OCI-M1 (cell line): Measurements from ENCODE around the gene UBXN2A.
"Not testable (repeated sequence)": the region's sequence is repeated elsewhere in the genome, so short reads cannot be mapped to it uniquely, and the experiment has no call there.

Experiments used
- DNase-seq: peaks from one replicate; lab custom pipeline; 2025; lab: John Stamatoyannopoulos, UW

The UBXN2A gene

DNA sequence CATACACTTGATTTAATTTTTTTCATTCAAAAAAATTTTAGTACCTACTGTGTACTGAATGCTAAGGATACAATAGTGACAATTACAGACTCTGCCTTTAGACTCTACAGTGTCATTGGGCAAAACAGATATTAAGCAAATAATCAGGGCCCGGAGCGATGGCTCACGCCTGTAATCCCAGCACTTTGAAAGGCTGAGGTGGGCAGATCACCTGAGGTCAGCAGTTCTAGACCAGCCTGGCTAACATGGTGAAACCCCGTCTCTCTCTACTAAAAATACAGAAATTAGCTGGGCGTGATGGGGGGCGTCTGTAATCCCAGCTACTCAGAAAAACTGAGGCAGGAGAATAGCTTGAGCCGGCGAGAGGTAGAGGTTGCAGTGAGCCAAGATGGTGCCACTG is 1.4 kb downstream of the UBXN2A start:
- DNase-seq = no peak

DNA sequence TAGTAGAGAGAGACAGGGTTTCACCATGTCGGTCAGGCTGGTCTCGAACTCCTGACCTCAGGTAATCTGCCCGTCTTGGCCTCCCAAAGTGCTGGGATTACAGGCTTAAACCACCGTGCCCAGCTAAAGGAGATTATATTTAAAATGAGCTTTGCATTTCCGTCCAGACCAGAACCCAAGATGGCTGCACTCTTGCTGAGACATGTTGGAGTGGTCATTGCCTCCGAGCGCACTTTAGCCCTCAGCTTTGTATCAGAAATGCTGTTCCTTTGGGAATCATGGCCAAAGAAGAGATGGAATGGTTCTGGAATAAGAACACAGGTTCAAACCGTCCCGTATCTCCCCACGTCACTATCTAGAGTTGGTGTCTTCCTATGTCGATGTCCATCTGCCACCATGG is 3.4 kb downstream of the UBXN2A start:
- no peak for DNase-seq

DNA sequence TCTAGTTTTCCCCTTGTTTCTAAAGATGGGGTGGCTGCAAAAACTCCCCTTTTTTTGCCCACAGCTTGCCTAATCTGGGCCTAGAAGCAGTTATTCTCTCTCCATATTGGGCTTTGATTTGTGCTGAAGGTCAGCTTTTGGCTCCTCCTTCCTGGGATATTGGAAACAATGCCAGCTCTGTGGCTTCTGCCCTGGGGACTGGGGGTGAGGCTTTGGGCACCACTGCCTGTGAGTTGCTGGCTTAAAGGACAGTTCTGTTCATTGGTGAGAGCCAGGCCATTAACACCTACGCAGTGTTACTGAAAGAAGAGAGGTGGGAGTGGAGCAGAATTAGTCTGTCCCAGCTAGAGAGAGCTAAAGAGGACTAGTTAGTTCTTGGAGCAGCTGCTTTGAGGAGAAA is 4.3 kb downstream of the UBXN2A start:
- DNase-seq = no peak

DNA sequence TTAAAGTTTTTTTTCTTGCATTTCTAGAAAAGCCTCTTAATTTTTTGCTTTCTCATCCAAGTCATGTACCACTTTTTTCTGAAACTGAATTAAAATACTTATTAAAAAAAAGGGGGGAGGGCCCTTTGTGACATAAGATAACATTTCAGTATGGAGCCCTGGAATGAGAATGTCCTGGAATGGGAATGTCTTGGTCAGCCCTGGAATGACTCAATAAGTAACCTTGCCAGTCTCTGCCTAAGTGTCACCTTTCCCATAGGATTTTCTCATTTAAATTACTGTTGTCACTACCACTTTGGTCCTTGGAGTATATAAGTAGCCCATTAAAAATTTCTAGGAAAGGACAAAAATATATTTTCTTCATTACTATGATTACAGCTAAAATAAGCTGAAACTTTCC is 4.7 kb downstream of the UBXN2A start:
- DNase-seq = no peak

DNA sequence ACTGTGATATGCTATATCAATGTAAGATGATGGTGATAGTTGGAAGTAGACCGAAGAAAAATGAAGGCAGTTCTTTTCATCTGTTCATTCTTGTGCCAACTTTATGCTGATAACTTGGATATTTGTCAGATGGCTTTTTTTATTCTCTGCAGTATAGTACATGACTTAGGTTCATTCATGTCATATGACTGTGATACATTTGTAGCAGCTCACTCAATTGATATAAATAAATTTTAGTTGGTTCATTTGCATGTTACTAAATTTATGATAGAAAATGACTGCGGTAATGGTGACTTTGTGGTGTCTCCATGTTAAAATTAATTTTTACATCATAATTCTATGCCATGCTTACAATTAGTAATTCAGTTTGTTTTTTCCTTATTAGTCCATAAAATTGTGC is 7.1 kb downstream of the UBXN2A start:
- DNase-seq = no peak

DNA sequence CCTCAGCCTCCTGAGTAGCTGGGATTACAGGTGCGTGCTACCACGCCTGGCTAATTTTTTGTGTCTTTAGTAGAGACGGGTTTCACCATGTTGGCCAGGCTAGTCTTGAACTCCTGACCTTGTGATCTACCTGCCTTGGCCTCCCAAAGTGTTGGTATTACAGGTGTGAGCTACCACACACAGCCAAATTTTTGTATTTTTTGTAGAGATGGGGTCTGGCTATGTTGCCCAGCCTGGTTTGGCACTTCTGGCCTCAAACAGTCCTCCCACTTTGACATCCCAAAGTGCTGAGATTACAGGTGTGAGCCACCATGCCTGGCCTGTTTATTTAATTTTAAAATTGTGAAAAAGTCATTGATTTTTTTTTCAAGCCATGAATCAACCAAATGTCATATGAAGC is 12.3 kb downstream of the UBXN2A start:
- not testable (repeated sequence) for DNase-seq

DNA sequence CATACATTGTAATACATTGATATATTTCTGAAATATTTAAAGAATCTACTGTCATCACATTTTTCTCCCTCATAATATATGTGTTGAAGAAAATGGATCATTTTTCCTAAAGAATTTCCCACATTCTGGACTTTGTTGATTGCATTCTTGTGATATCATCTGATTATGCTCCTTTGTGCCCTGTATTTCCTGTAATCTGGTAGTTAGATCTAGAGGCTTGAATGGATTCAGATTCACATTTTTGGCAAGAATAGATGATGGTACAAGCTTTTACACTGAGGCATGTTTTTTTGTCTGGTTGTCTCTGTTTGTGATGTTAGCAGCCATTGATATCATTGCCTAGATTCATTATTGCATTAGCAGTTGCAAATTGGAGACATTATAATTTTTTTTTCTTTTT is 13.4 kb downstream of the UBXN2A start:
- no peak for DNase-seq

DNA sequence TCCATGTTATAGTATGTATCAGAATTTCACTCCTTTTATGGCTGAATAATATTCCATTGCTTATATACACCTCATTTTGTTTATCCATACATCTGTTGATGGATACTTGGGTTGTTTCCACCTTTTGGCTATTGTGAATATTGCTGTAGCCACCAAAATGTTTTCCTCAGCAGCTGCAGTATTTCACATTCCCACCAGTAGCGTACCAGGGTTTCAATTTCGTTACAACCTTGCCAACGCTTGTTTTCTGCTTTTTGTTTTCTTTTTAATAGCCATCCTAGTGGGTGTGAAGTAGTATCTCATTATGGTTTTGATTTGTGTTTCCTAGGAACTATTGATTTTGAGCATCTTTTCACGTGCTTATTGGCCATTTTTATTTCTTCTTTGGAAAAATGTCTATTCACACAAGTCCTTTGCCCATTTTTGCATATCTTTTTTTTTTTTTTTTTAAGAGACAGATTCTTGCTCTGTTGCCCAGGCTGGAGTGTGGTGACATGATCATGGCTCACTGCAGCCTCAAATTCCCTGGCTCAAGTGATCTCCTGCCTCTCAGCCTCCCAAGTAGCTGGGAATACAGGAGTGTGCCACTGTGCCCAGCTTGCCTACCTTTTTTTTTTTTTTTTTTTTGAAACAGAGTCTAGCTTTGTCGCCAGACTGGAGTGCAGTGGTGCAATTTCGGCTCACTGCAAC is 14.2 kb downstream of the UBXN2A start:
- DNase-seq = no peak

DNA sequence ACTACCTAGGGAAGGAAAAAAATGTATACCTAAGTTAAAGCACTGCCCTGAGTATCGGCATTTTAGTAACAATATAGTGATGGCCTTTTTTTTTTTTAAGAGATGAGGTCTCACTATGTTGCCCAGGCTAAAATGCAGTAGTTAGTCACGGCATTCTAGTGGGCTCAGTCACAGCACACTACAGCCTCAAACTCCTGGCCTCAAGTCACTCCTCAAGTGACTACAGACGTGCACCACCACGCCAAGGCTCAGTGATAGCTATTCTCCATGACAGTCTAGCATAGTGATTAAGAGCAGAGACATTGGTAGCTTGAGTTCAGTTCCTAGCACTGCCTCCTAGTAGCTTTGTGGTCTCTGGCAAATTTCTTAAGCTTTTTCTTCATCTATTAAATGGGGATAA is 27.6 kb downstream of the UBXN2A start:
- no peak for DNase-seq

DNA sequence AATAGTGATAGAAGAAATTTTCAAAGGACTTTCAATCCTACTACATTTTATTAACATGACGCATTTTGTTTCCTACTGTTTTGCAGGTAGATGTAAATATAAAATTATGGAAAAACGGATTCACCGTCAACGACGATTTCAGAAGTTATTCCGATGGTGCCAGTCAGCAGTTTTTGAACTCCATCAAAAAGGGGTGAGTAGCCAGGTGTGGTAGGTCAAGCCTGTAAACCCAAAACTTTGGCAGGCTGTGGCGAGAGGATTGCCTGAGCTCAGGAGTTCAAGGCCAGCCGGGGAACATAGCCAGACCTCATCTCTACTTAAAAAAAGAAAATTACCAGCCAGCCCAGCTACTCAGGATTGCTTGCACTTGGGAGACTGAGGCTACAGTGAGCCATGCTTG is 36.6 kb downstream of the UBXN2A start:
- no peak for DNase-seq

DNA sequence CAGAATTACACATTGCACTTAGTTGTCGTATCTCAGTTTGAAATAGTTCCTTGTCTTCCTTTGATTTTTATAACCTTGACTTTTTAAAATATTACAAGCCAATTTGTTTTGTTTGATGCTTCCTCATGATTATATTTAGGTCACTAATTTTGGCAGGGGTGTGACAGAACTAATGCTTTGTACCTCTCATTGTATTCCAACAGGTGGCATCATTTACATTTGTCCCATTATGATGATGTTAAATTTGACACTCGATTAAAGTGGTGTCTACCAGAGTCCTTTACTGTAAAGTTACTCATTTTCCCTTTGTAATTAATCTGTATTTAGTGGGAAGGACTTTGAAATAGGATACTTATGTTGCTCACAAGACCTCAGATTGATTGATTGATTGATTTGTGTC is 48.1 kb downstream of the UBXN2A start:
- DNase-seq = peak; percentile 75

DNA sequence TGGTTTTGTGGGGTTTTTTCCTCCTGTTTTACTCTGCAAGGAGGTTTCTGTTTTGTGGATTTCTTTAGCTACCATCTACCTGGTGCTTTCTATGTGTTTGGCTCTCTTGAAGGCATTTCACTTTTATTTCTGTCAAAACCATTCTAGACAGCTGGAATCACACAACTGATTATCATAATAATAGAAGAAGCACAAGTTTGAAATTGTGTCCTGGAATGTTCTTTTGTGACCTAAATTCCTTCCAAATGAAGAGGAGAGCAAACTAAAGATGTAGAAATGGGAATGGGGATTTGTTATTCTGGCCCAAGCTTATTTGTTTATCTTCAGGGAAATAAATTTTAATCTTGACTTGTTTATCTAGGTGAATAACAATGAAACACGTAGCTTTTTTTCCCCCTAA is 52.7 kb downstream of the UBXN2A start:
- no peak for DNase-seq

DNA sequence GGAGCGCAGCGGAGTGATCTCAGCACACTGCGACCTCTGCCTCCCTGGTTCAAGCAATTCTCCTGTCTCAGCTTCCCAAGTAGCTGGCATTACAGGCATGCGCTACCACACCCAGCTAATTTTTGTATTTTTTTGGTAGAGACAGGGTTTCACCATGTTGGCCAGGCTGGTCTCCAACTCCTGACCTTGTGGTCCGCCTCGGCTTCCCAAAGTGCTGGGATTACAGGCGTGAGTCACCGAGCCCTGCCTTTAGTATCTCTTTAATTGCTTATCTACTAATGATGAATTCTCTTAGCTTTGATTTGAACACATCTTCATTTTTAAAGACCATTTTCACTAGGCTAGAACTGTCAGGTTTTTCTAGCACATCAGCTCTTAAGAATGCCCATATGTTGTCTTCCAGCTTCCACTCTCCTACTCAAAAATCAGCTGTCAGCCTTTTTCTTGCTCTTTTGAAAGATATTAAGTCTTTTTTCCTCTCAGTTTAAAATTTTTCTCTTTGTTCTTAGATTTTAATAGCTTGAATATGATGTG is 53.5 kb downstream of the UBXN2A start:
- no peak for DNase-seq

DNA sequence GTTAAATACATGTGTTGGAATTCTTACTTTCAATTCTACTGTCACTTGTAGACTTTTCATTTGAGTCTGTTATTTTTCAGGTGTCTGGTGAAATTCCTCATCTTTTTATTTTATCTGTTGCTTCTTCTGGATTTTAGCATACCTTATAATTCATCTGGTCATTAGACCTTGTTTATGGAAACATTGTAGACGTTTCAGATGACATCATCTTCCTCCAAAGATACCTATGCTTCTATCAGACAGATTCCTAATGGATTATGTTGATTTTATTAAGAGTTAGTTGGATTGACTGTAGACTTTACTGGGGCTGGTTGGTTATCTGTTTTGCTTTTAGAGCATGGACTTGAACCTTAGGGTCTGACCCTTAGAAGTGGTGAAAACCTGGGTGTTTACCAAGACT is 54.3 kb downstream of the UBXN2A start:
- no peak for DNase-seq

DNA sequence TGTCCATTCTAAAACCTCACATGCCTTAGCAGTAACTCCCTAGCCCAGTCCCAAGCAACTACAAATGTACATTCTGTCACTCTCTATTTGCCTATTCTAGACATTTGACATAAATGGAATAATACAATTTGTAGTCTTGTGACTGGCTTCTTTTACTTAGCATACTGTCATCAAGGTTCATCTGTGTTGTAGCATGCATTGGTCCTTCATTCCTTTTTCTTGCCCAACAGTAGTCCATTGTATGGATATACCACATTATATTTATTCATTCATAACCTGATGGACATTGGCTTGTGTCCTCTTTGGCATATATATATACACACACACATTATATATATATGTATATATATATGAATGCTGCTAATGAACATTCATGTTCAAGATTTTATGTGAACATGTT is 67.4 kb downstream of the UBXN2A start:
- no peak for DNase-seq

DNA sequence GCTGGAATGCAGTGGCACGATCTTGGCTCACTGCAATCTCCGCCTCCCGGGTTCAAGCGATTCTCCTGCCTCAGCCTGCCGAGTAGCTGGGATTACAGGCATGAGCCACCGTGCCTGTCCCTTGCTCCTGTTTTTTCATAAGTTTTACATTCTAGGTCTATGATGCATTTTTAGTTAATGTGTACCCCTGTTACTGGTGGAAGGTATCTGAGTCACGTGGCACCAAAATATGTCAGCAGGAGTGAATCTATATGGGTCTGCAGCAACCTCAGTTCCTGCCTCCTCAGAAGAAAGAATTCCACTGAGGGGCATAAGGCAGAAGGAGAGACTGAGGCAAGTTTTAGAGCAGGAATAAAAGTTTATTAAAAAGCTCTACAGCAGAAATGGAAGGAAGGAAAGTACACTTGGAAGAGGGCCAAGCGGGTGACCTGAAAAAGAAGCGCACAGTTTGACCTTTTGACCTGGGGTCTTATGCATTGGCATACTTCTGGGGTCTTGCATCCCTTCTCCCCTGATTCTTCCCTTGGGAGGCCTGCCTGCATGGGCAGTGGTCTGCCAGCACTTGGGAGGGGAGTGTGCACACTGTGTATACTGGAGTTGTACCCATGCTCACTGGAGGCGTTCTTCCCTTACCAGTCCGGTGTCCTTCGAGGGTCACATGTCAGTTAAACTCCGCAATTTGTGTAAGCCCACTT is 68.6 kb downstream of the UBXN2A start:
- no peak for DNase-seq

DNA sequence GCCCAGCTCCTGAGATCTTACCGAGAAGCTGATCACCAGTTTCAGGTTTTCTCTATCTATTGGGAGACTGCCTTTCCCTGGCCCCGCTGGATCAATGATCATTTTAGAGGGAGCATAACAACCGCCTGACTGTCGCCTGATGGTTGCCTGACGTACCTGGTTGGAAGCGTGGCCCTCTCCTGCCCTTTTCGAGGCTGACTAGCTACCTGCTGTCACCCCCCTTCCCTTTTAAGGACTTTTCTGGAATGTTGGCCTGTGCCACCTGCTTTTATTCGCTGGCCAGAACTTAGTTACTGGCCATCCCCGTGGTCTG is 69.1 kb downstream of the UBXN2A start:
- peak; percentile 48 for DNase-seq

DNA sequence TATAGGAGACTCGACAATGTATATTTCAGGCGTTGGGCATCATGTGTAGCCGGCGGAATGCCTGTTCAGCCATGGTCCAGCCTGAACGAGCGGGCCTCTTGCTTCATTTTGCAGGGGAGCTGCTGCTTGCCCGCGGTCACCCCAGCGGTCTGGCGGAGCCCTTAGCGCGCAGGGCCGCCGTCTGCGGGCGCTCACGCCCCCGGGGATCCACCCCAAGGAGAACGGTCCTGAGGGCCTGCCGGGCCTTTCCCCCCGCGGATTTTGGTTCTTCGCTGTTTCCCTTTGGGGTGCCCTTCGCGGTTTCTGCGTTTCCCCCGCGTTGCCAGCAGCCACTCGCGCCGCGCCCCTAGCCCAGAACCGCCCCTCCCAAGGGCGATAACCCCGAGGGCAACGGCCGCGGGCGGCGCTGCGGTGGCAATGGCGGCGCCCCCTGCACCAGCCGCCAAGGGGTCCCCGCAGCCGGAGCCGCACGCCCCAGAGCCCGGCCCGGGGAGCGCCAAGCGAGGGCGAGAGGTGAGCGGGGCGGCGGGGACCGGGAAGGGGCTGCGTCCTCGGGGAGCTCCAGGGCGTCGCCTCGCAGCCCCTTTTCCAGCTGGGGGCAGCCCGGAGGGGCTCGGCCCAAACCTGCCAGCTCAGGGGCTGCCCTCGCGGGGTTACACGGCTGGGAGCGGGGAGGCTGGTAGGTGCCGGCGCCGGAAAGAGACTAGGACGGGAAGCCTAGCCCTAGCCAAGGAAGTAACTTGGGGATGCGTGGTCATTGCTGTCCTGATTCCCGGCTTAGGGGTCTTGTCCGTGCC is 69.6 kb downstream of the UBXN2A start, which contains the start of gene MFSD2B:
MFSD2B (plus strand) TSS at position 406 of the 797 bp plus-strand sequence; CDS start at position 418, 12 bp downstream.
- peak; percentile 75 for DNase-seq

DNA sequence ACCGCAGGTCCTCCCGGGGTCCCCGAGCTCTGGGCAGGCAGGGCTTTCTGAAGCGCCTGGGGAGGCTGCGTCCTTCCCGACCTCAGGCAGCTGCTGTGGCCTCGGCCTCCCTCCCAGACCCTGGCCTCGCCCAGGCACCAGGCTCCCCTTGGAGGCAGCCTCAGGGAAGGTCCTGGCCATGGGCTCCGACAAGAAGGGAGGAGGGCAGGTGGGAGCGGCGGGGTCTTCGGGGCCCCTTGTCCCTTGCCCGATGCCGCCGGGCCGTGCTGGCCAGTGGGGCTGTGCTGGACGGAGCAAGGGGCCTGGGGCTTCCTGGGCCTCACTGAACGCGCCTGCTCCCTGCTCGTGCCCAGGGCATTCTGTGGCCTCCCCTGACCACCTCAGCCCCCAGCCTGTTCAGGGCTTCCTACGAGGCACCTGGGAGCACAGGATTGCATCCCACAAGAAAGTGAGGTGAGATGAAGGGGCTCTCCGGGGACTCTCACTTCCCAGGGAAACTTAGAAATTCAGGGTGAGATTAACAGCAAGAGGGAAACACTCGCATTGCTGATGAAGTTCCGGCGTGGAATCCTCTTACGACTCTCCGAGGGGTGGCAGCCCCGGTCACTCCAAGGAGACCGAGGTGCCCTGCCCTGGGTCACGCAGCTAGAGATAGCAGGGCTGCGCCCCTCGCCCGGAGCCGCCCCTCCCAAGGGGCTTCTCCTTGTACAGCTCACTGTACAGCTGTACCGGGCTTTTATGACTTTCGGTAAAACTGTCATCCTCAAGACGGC is 70.4 kb downstream of the UBXN2A start:
- DNase-seq = peak; percentile 90

DNA sequence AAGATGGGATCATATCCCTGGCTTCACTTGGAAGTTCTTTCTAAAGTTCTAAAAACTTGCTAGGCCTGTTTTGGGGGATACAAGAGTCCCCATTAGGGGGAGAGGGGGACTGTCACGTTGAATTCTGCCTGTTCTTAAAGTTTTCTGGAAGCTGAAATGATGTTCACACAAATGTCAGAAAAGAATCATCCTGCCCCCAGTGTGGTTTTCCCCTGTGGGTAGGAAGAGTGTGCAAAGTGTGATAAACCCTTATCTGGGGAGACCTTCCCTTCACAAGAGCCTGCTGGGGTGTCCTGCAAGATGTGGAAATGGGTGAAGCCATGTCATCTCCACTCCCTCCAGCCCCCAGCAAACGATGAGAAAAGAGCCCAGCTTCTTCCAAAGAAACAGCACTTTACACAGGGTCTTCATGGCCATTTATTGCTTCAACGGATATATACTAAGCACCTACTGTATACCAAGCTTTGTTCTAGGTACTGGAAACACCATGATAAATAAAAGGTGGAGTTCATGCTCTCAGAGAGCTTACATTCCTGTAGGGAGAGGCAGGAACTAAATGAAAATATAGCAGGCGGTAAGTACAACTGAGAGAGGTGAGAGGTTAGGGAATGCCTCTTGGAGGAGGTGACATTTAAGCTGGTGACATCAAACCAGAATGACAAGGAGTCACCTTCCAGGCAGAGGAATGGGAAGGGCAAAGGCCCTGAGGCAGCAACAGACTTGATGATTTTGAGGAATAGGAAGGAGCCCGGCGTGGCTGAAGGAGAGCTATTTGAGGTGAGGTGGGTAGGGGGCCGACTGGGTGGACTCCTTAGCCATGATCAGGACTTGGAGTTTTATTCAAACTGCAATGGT is 71.2 kb downstream of the UBXN2A start:
- peak; percentile 97 for DNase-seq

DNA sequence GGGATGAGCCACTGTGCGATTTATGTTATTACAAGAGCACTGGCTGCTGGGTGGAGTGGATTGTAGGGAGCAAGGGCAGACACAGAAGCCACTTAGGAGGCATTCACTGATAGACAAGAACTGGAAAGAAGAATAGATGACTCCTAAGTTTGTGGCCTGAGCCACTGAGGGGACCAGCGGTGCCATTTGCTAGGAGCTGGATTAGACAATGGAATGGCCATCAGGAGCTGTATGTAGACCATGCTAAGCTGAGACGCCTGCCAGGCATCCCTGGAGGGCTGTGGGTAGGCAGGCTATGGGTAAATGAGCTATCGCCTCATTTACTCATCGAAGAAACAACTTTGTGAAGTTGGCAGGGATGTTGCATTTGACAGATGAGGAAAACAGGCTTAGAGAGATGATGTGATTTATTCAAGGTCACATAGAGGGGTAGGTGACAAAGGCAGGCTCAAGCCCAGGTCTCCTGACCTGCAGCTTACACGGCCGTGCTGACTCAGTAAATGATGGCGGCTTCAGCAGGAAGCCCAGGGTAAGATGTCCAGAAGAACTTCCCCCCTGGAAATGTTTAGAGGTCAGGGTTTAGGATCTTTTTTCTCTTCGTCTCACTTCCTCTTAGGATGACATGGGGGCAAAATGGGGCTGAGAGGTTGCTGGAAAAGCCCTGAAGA is 72.4 kb downstream of the UBXN2A start:
- DNase-seq = no peak
